LoVo (cell line): ENCODE results near the gene TRUB2.

Experiments
- DNase-seq: peaks from one replicate; pipeline ENCODE4 v3.0.0-alpha.2; 2016; ENCODE audit warnings: low spot score

TRUB2 gene

DNA sequence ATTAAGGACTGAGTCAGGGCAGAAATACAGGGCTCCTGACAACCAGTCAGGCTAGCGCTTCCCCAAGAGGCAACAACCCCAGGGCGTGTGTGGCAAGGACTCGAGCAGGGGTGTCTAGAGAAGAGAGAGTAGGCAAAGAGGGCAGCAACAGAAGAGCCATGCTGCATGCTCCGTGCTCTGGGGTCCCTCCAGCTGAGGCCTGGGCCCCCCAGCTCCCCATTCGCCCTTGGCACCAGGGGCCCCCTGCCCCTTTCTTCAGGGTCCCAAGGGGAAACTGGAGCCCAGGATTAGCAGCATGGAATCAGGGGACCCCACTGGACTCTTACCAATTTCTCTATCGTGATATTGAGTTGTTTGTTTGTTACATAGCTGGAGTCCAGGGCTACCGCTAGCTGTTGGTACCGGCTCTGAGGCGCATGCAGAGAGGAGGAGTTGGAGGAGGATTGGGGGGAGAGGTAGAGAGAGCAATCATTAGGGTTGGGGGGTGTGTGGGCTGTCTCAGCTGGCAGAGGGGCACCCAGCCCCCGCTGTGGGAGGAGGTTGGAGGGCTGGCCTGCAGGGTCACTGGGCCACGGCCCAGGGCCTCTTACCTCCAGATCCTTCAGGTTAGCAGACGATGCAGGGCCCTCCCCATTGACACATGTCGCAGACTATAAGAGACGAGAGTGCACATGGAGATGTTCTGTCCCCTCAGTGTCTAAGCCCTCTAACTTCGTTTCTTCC is 55.2 kb downstream of the TRUB2 start:
- no peak for DNase-seq

DNA sequence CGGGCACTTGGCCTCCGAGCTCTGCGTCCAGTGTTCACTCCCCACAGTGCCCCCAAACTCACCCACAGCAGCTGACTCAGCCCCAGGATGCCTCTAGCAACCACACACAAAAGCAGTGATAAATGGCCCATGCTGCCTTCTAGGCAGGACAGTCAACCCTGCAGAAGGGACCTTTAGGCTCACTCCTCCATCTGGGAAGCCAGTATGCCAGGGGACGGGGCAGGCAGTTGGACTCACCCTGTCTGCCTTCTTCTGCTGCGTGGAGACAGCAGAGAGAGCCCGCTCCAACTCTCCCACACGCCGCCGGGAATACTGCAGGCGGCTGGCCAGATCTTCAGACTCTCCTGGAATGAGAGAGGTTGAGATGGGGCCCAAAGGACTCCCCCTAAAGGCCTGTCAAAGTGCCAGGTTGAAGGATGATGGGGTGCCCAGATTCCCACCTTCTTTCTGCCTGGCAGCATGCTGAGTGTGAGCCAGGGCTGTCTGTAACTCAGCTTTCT is 56.8 kb downstream of the TRUB2 start:
- DNase-seq = no peak

DNA sequence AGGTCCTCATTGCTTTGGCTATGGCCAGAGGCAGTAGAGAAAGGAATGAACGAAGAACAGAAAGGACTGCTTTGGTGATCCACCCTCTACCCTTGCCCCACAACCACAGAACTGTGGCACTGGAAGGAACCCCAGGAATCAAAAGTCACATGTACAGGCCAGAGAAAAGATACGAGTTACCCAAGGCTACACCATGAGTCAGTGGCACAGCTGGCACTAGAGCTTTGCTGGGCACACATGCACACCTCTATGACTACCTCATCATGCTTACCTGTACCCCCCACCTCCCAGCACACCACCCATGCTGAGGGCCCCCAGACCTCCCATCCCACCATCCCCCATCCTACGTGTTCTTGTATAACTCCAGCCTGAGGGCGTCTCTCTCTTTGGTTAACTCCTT is 59.6 kb downstream of the TRUB2 start:
- DNase-seq = no peak

DNA sequence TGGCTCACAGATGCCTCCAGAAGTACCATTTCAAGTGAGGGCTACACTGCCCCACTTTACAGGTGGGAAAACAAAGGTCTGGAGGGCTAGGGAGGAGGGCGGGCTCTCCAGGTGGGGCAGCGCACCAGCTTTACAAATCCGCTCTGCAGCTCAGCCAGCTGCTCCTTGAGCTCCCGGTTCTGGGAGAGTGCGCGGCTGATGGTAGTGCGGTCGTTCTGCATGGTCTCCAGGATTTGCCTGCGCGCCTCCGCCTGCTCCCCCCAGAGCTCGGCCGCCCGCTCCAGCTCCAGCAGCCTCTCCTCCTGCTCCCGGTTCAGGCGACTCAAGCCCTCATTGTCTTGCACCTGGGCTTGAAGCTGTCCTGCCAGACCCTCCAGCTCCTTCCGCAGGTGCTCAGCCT is 61.9 kb downstream of the TRUB2 start:
- no peak for DNase-seq

DNA sequence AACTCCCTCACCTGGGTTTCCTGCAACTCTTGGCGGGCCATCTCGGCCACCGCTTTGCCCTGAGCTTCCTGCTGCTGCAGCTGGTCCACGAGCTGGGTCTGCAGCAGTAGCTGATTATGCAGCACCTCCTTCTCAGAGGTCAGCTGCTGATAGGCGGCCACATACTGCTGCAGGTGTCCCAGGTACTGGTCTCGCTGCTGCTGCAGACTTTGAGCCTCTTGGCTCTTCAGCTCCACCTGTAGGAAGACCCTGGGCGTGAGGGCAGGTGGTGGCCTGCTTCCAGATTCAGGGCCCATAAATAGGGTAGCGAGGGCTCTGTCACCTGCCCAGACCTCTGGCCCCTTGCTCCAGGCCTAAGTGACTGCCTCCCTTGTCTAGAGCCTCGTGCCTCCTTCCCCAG is 63.1 kb downstream of the TRUB2 start:
- no peak for DNase-seq

DNA sequence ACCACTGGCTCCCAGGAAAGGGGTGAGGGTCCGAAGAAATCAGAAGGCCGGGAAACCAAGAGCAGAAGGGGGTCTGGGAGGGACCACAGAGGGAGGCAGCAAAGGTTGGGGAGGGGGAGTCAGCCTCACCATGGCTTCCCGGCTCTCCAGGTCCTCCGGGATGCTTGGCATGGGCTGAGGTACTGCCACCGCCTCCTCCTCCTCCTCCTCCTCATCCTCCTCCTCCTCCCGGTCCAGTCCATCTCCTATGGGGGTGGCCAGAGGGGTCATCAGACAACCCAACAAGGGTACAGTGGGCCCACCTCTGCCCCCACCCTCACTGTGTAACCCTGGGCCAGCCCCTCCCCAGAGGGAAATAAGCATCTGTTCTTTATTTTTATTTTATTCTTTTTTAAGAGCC is 63.9 kb downstream of the TRUB2 start:
- DNase-seq = no peak

DNA sequence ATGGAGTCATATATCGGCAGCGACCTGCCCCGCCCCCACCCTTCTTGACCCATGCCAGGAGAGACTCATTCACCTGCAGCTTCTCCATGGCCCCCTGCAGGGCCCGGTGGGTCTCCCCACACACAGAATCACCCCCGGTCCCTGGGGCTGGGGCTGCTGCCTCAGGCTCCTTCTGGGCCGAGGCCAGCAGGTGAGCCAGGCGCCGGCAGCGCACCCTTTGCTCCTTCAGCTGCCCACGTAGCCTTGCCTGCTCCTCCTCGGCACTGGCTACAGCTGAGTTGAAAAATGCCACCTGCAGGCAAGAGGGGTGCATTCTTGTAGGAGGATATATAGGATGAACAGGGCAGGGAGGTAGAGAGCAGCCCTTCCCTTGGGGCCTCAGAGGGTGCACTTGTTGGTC is 64.3 kb downstream of the TRUB2 start:
- DNase-seq = no peak

DNA sequence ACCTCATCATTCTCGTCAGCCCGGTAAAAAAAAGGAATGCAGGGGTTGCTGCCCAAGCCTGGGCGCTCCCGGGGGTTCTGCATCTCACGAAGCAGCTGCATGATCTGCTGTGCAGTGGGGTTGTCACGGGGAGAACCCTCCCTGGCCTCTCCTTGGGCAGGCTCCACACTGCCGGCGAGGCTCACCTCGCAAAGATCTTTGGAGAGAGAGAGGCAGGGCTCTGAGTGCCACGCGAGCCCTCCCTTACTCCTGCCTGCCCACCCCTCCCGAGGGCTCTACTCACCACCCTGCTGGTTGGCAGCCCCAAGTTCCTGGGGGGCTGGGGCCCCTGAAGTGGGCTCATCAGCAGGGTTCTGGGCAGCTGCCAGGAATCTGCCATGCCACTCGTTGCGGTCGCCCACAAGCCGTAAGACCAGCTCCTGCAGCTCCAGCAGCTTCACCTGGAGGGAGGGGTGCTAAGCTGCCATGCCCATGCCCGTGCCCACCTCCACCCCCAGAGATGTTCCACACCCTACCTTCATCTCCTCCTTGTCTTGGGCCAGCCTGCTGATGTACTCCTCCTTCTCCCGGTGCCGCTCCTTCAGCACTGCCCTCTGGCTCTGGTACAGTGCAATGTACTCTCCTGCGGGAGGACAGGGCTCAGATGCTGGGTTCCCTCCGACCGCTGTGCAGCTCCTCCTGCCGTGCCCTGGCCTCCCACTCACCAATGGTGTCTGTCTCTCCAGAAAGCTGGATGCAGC is 65.0 kb downstream of the TRUB2 start:
- no peak for DNase-seq
